Ovary (tissue), 3 donors: ENCODE measurements around the gene TVP23C.

Experiments
- CTCF ChIP-seq, 3 donors: fragments of 450-650 bp in 2 of 3; fragments of 200-600 bp in 1 of 3; IDR thresholded peaks; one replicate each; pipeline versions ENCODE4 v1.5.1 to v1.8.0; 2016 to 2022; ENCODE audit warnings: antibody characterized with exemption in 3 of 3, mild to moderate bottlenecking in 1 of 3
- EP300 ChIP-seq: sonication (generic); formaldehyde crosslinking; IDR thresholded peaks from one replicate; pipeline ENCODE4 v1.6.1; 2017; ENCODE audit warnings: antibody characterized with exemption
- POLR2A ChIP-seq: fragments of 450-650 bp; IDR thresholded peaks from one replicate; pipeline ENCODE4 v1.6.1; 2017; ENCODE audit warnings: antibody characterized with exemption, mild to moderate bottlenecking, moderate library complexity
- donor health status: DM: no; HTN: no; CAD: no.

- no peak for TF ChIP-seq POLR2A
- TF ChIP-seq CTCF (IDR thresholded peaks at IDR 0.05), result no peak
- no peak for TF ChIP-seq EP300
Measured at GRCh38 chr17:15492186-15492585, 71.1 kb downstream of the TVP23C start.
